Right lobe of liver (tissue), 6 donors: ENCODE results near the gene EMCN. TPM values are rescaled to one million over a fixed set of nuclear protein-coding genes. Genes with fewer than 3 reads are reported as not detected.

ENCODE experiments used
- ATAC-seq, 4 donors: fragments of 200-7000 bp; cut with Tn5 transposase; one replicate each; pipeline ENCODE4 v1.9.1; 2020; ENCODE audit warnings: mild to moderate bottlenecking in 4 of 4, moderate library complexity in 4 of 4
- DNase-seq, 3 donors: peaks; one replicate each; pipeline ENCODE4 v3.0.0-alpha.2; 2020
- H3K27ac ChIP-seq, 3 donors: fragments of 200-600 bp; one replicate each; pipeline ENCODE4 v1.8.0; 2022
- H3K27me3 ChIP-seq, 2 donors: fragments of 200-600 bp; one replicate each; pipeline ENCODE4 v1.8.0; 2022
- H3K36me3 ChIP-seq, 4 donors: fragments of 200-600 bp; sonication (generic) in 1 of 4; one replicate each; pipeline versions ENCODE4 v1.5.1 to v1.8.0; 2017 to 2022; ENCODE audit warnings: control low read depth in 1 of 4
- H3K4me1 ChIP-seq, 4 donors: fragments of 200-600 bp; sonication (generic) in 1 of 4; one replicate each; pipeline versions ENCODE4 v1.5.1 to v1.8.0; 2017 to 2022; ENCODE audit warnings: control low read depth in 1 of 4
- H3K4me3 ChIP-seq, 3 donors: fragments of 200-600 bp; one replicate each; pipeline ENCODE4 v1.8.0; 2022
- H3K9me3 ChIP-seq, 4 donors: fragments of 200-600 bp; sonication (generic) in 1 of 4; one replicate each; pipeline versions ENCODE4 v1.5.1 to v1.8.0; 2017 to 2022; ENCODE audit warnings: control low read depth in 1 of 4
- POLR2A ChIP-seq: fragments of 450-650 bp; IDR thresholded peaks from one replicate; pipeline ENCODE4 v1.6.1; 2017; ENCODE audit warnings: antibody characterized with exemption, mild to moderate bottlenecking
- WGBS: methylation state at CpG from one replicate; pipeline ENCODE4 v1.1.6; 2018; ENCODE audit warnings: low coverage, low lambda C conversion rate; ENCODE audit not compliant: insufficient coverage; ENCODE audit errors: missing lambda C conversion rate; 5-methylcytosine and 5-hydroxymethylcytosine counted together
- intact Hi-C, 2 donors: fragments of 100-400 bp; cut with DNase I; formaldehyde crosslinking; loops; one replicate each; pipeline versions ENCODE4 v1.11.2 to v1.14.1; 2022
- total RNA-seq, 6 experiments: library from RNA; depleted of rRNA in 2 of 6; stranded (reverse); fragments of >200 nt in 2 of 6; fragmentation: NEBNext Ultra II Directional in 3 of 6; extraction: Animal tissue kit (Norgen Biotek cat#: 25700) in 3 of 6; gene quantifications; one replicate each; pipeline versions ENCODE4 v1.1.0 to v1.2.4, GENCODE V29; 2016 to 2023
- TF ChIP-seq, protein P1 (sequence below), 4 donors: fragments of 200-600 bp in 3 of 4; fragments of 450-650 bp in 1 of 4; IDR thresholded peaks; one replicate each; pipeline versions ENCODE4 v1.5.1 to v1.8.0; 2016 to 2022; ENCODE audit warnings: antibody characterized with exemption in 4 of 4, mild to moderate bottlenecking in 2 of 4
- donor health status: DM: no; HTN: yes; CAD: no.
- donor health status: DM: no; HTN: no; CAD: no.
- donor health status: DM: no; HTN: no; CAD: no.
- donor health status: DM: no; HTN: yes; CAD: no.
- donor health status: DM: no; HTN: yes; CAD: no.

EMCN gene
- total RNA-seq, 6 experiments from 2014 or later = 1.9 to 6.8 (median 3.5) TPM

DNA sequence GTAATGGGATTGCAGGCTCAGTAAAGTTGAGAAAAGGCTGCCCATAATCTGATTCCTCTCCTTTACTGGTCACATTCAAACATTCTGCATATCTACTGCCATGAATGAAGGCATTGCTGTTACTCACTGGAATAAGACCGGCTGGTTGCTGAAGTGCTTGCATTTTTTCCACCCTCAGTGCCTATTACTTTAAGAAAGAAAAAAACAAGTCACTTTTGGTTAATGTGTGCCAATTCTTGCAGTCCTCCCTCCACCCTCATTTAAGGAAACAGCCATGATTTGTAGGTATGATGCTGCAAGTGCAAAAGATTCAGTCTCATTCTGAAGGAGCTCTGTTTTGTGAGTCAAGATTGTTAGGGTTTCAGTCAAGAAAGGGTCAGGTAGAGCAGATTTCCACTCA, 94.9 kb downstream of the EMCN start:
- no peak for DNase-seq
- no peak for ATAC-seq
- TF ChIP-seq, protein P1, sequence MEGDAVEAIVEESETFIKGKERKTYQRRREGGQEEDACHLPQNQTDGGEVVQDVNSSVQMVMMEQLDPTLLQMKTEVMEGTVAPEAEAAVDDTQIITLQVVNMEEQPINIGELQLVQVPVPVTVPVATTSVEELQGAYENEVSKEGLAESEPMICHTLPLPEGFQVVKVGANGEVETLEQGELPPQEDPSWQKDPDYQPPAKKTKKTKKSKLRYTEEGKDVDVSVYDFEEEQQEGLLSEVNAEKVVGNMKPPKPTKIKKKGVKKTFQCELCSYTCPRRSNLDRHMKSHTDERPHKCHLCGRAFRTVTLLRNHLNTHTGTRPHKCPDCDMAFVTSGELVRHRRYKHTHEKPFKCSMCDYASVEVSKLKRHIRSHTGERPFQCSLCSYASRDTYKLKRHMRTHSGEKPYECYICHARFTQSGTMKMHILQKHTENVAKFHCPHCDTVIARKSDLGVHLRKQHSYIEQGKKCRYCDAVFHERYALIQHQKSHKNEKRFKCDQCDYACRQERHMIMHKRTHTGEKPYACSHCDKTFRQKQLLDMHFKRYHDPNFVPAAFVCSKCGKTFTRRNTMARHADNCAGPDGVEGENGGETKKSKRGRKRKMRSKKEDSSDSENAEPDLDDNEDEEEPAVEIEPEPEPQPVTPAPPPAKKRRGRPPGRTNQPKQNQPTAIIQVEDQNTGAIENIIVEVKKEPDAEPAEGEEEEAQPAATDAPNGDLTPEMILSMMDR (IDR thresholded peaks at IDR 0.05) = no peak
- TF ChIP-seq POLR2A = no peak
- Histone ChIP-seq H3K9me3 (no peaks in the 10 kb centered on the region), H3K27ac (no peak overlapping the region), H3K4me3 (no peak overlapping the region), H3K27me3 (no peaks in the 10 kb centered on the region), H3K4me1 (no peaks in the 10 kb centered on the region), H3K36me3 (no peaks in the 10 kb centered on the region)
- 50% methylated on average over 1 of the region's 1 CpG for WGBS
- intact Hi-C loops = no loop called here

- WGBS = 31% methylated on average over 3 of the region's 3 CpGs
- no peaks in the 10 kb centered on the region for H3K36me3 ChIP-seq
- no peaks in the 10 kb centered on the region for H3K9me3 ChIP-seq
- no peaks in the 10 kb centered on the region for H3K4me1 ChIP-seq
- no peak overlapping the region for H3K27ac ChIP-seq
- no peak overlapping the region for H3K4me3 ChIP-seq
- intact Hi-C loops = no loop called here
- DNase-seq (no peak), ATAC-seq (peak in 3 of 4 donors; percentile 32 to 48 (median 46))
- TF ChIP-seq, protein P1 (IDR thresholded peaks at IDR 0.05) = peak; percentile 16 to 42 (median 34)
- TF ChIP-seq POLR2A = no peak
- no peaks in the 10 kb centered on the region for H3K27me3 ChIP-seq
Observed at GRCh38 chr4:100421361-100421978, 96.4 kb downstream of the EMCN start.

DNA sequence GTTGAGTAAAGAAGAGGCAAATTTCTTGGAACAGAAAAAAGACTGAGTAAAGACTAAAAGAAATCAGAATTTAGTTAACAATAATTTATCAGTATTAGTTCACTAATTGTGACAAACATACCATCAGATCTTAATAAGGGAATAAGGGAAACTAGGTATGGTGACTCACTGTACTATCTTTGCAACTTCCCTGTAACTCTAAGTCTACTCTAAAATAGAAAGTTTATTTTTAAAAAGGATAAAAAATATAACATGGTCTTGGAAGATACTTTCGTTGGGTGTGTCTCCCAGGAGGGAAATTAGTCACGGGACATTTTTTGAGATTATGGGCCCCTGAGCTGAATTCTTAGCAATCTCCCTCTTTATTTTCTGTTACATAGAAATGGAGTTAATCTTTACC, 97.3 kb downstream of the EMCN start:
- no peak overlapping the region for H3K4me3 ChIP-seq
- 37% methylated on average over 2 of the region's 2 CpGs for WGBS
- H3K36me3 ChIP-seq = no peaks in the 10 kb centered on the region
- DNase-seq = no peak
- TF ChIP-seq, protein P1 (IDR thresholded peaks at IDR 0.05) = no peak
- TF ChIP-seq POLR2A = no peak
- no peak for ATAC-seq
- H3K9me3 ChIP-seq = no peaks in the 10 kb centered on the region
- no peaks in the 10 kb centered on the region for H3K27me3 ChIP-seq
- intact Hi-C loops = no loop called here
- H3K27ac ChIP-seq = no peak overlapping the region
- H3K4me1 ChIP-seq = no peaks in the 10 kb centered on the region

- no peaks in the 10 kb centered on the region for H3K36me3 ChIP-seq
- intact Hi-C loops = no loop called here
- H3K4me3 ChIP-seq = no peak overlapping the region
- no peaks in the 10 kb centered on the region for H3K27me3 ChIP-seq
- DNase-seq (no peak), ATAC-seq (no peak)
- no peak for TF ChIP-seq POLR2A
- TF ChIP-seq, protein P1 (IDR thresholded peaks at IDR 0.05) = no peak
- no peaks in the 10 kb centered on the region for H3K4me1 ChIP-seq
- 17% methylated on average over 1 of the region's 1 CpG for WGBS
- no peak overlapping the region for H3K27ac ChIP-seq
- H3K9me3 ChIP-seq = no peaks in the 10 kb centered on the region
Observed at GRCh38 chr4:100417565-100417964, 100.3 kb downstream of the EMCN start.
